GM21576 (cell line): ENCODE results near the gene COL16A1.

Experiments used
- ATAC-seq: cut with Tn5 transposase; IDR thresholded peaks from one replicate; pipeline ENCODE4 v1.9.1; 2021; ENCODE audit warnings: mild to moderate bottlenecking, moderate library complexity; ENCODE audit not compliant: unreplicated experiment

The COL16A1 gene

DNA sequence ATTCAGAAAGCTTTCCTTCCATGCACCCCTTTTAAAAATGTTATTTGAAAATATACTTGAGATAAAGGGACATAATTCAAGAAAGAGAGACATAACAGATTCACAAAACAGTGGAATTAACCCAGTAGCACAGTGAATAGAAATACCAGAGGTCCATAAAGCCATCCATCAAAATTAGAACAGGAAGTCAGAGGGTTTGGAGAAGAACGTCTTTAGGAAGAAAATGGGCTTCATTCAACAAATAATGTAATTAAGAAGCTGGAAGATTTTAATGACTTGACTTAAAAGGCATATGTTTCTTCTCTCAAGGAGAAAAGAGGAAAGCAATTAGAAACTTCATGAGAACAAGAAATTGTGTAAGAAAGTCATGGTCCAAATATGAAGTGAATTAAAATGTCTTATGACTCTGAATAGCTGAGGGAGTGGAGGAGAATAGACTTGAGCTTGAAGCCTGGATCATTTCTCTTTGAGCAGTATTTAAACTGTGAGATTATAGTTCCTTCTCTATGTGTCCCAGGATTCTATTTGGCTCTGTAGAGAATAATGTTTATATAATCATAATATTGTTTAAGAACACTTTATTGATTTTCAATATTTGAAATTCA, 94.2 kb downstream of the COL16A1 start:
- ATAC-seq, result no peak

DNA sequence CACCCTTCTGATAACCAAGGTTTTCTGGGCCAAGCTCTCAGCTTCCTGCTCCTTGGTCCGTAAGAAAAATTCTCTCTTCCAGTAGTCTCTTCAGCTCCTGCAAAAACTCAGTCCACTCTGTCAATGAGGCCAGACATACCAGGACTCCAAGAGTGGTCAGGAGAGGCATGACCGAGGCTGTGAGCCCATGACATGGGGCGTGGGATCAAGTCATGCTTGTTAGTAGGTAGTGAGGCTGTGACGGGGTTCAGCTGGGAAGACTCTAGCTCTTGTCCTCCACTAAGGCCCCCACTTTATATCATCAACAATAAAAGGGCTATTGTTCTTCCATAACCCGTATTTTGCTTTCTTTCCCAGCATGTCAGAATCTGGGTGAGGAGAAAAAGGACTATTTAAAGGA, 96.5 kb downstream of the COL16A1 start:
- ATAC-seq, result no peak

DNA sequence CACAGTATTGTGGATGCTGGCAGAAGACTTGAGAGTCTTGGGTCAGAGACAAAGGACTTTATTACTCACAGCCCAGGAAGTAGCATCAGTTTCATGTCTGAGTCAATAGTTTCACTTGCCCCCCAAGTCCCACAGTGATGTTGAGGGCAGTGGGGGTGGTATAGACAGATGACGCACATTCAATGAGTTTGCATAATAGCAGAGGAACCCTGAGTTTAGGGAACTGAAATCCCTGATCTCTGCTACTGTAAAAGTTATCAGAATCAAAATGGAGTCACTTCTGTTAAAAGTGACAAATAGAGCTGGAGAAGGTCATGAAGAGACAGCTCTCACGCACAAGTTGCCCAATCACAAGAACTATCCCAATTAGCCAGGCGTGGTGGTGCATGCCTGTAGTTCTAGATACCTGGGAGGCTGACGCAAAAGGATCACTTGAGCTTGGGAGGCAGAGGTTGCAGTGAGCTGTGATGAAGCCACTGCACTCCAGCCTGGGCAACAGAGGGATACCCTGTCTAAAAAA, 97.8 kb downstream of the COL16A1 start:
- ATAC-seq, result peak; percentile 96
